ENCODE results near the gene CST1.
"Not testable (repeated sequence)": the region's sequence is repeated elsewhere in the genome, so short reads cannot be mapped to it uniquely, and the experiment has no call there.

CST1 gene

GRCh38 chr20:23776067-23776771, 25.5 kb upstream of the CST1 start:
- DNase-seq (ENCODE audit: low read depth, low spot score) = no peak
- TF ChIP-seq YY1 (IDR thresholded peaks at IDR 0.05; ENCODE audit: insufficient read depth, insufficient read length) = no peak
- no peak for TF ChIP-seq SUZ12 (IDR thresholded peaks at IDR 0.05; ENCODE audit: extremely low read depth, insufficient read depth, insufficient read length)
- TF ChIP-seq ZNF274 (IDR thresholded peaks at IDR 0.05; ENCODE audit: low read depth, low read length) = no peak
- H3K9ac ChIP-seq (ENCODE audit: insufficient read length, low read depth) = no peak overlapping the region

DNA sequence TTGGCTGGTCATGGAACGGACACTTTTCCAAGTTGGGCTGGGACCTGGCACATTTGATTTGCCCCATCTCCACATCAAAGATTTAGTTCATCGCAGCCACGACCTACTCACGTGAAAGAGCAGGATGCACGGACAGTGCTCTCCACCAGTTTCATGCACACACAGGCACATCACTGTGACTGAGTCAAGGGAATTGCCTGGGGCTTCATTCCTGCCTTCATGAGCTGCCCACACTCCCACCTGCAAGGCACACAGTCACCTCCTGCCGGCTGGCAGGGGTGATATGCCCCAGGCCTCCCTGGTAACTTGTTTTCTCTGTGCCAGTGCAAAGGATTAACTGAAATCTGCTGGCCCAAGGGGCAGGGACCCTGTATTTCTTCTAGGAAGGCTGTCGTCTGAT, 23.3 kb upstream of the CST1 start:
- Histone ChIP-seq H3K36me3 (ENCODE audit: insufficient read depth, insufficient read length, low read length) (no peaks in the 10 kb centered on the region), H3K9me3 (ENCODE audit: insufficient read depth, low read length) (no peaks in the 10 kb centered on the region), H3K9ac (ENCODE audit: insufficient read length, low read depth) (no peak overlapping the region), H3K4me3 (ENCODE audit: insufficient read length, low read depth) (no peak overlapping the region), H3K4me1 (ENCODE audit: insufficient read depth, insufficient read length) (no peaks in the 10 kb centered on the region), H3K27me3 (ENCODE audit: insufficient read depth, insufficient read length) (no peaks in the 10 kb centered on the region)
- no peak for TF ChIP-seq YY1 (IDR thresholded peaks at IDR 0.05; ENCODE audit: insufficient read depth, insufficient read length)
- no peak for TF ChIP-seq ZNF274 (IDR thresholded peaks at IDR 0.05; ENCODE audit: low read depth, low read length)
- no peak for TF ChIP-seq SUZ12 (IDR thresholded peaks at IDR 0.05; ENCODE audit: extremely low read depth, insufficient read depth, insufficient read length)
- DNase-seq (ENCODE audit: low read depth, low spot score) = no peak

More at GRCh38 chr20:23776067-23776771, 25.5 kb upstream of the CST1 start:
- no peaks in the 10 kb centered on the region for H3K27me3 ChIP-seq (ENCODE audit: insufficient read depth, insufficient read length)
- no peaks in the 10 kb centered on the region for H3K9me3 ChIP-seq (ENCODE audit: insufficient read depth, low read length)
- H3K4me1 ChIP-seq (ENCODE audit: insufficient read depth, insufficient read length) = no peaks in the 10 kb centered on the region
- no peaks in the 10 kb centered on the region for H3K36me3 ChIP-seq (ENCODE audit: insufficient read depth, insufficient read length, low read length)
- no peak overlapping the region for H3K4me3 ChIP-seq (ENCODE audit: insufficient read length, low read depth)

- TF ChIP-seq ZNF274 (IDR thresholded peaks at IDR 0.05; ENCODE audit: low read depth, low read length) = no peak
- no peak for TF ChIP-seq YY1 (IDR thresholded peaks at IDR 0.05; ENCODE audit: insufficient read depth, insufficient read length)
- no peak for TF ChIP-seq SUZ12 (IDR thresholded peaks at IDR 0.05; ENCODE audit: extremely low read depth, insufficient read depth, insufficient read length)
- H3K27me3 ChIP-seq (ENCODE audit: insufficient read depth, insufficient read length) = no peaks in the 10 kb centered on the region
- H3K4me1 ChIP-seq (ENCODE audit: insufficient read depth, insufficient read length) = no peaks in the 10 kb centered on the region
- H3K9me3 ChIP-seq (ENCODE audit: insufficient read depth, low read length) = no peaks in the 10 kb centered on the region
- no peaks in the 10 kb centered on the region for H3K36me3 ChIP-seq (ENCODE audit: insufficient read depth, insufficient read length, low read length)
- no peak for DNase-seq (ENCODE audit: low read depth, low spot score)
- no peak overlapping the region for H3K4me3 ChIP-seq (ENCODE audit: insufficient read length, low read depth)
- H3K9ac ChIP-seq (ENCODE audit: insufficient read length, low read depth) = no peak overlapping the region
These were observed 22.8 kb upstream of the CST1 start for GRCh38 chr20:23773579-23773978.

- no peak overlapping the region for H3K9ac ChIP-seq (ENCODE audit: insufficient read length, low read depth)
- H3K27me3 ChIP-seq (ENCODE audit: insufficient read depth, insufficient read length) = no peaks in the 10 kb centered on the region
- no peak overlapping the region for H3K4me3 ChIP-seq (ENCODE audit: insufficient read length, low read depth)
- H3K4me1 ChIP-seq (ENCODE audit: insufficient read depth, insufficient read length) = no peaks in the 10 kb centered on the region
- no peak for DNase-seq (ENCODE audit: low read depth, low spot score)
- H3K9me3 ChIP-seq (ENCODE audit: insufficient read depth, low read length) = no peaks in the 10 kb centered on the region
- TF ChIP-seq YY1 (IDR thresholded peaks at IDR 0.05; ENCODE audit: insufficient read depth, insufficient read length) (no peak), ZNF274 (IDR thresholded peaks at IDR 0.05; ENCODE audit: low read depth, low read length) (no peak)
- H3K36me3 ChIP-seq (ENCODE audit: insufficient read depth, insufficient read length, low read length) = no peaks in the 10 kb centered on the region
These were observed 22.4 kb upstream of the CST1 start for GRCh38 chr20:23773127-23773526.

DNA sequence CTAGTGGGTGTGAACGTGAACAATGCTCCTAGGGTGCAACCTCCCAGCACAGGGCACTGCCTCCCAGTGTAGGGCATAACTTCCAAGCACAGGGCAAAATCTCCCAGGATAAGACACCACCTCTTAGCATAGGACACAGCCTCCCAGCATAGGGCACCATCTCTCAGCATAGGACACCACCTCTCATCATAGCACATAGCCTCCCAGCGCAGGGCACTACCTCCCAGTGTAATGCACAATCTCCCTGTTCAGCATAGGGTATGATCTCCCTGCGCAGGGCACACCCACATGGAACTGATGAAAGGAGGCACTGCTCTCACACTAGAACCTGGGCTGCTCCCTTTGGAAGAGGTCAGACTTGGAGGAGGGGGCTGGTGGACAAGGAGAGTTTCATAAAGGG, 21.3 kb upstream of the CST1 start:
- DNase-seq (ENCODE audit: low read depth, low spot score) = no peak
- Histone ChIP-seq H3K27me3 (ENCODE audit: insufficient read depth, insufficient read length) (no peaks in the 10 kb centered on the region), H3K4me1 (ENCODE audit: insufficient read depth, insufficient read length) (no peaks in the 10 kb centered on the region), H3K9ac (ENCODE audit: insufficient read length, low read depth) (no peak overlapping the region), H3K9me3 (ENCODE audit: insufficient read depth, low read length) (no peaks in the 10 kb centered on the region), H3K4me3 (ENCODE audit: insufficient read length, low read depth) (no peak overlapping the region), H3K36me3 (ENCODE audit: insufficient read depth, insufficient read length, low read length) (no peaks in the 10 kb centered on the region)
- no peak for TF ChIP-seq YY1 (IDR thresholded peaks at IDR 0.05; ENCODE audit: insufficient read depth, insufficient read length)
- no peak for TF ChIP-seq ZNF274 (IDR thresholded peaks at IDR 0.05; ENCODE audit: low read depth, low read length)
- TF ChIP-seq SUZ12 (IDR thresholded peaks at IDR 0.05; ENCODE audit: extremely low read depth, insufficient read depth, insufficient read length) = no peak

GRCh38 chr20:23770384-23770783, 19.6 kb upstream of the CST1 start:
- H3K36me3 ChIP-seq (ENCODE audit: insufficient read depth, insufficient read length, low read length) = no peaks in the 10 kb centered on the region
- no peaks in the 10 kb centered on the region for H3K27me3 ChIP-seq (ENCODE audit: insufficient read depth, insufficient read length)
- no peaks in the 10 kb centered on the region for H3K9me3 ChIP-seq (ENCODE audit: insufficient read depth, low read length)
- DNase-seq (ENCODE audit: low read depth, low spot score) = no peak
- no peaks in the 10 kb centered on the region for H3K4me1 ChIP-seq (ENCODE audit: insufficient read depth, insufficient read length)
- no peak overlapping the region for H3K4me3 ChIP-seq (ENCODE audit: insufficient read length, low read depth)
- no peak for TF ChIP-seq ZNF274 (IDR thresholded peaks at IDR 0.05; ENCODE audit: low read depth, low read length)
- no peak for TF ChIP-seq YY1 (IDR thresholded peaks at IDR 0.05; ENCODE audit: insufficient read depth, insufficient read length)
- TF ChIP-seq SUZ12 (IDR thresholded peaks at IDR 0.05; ENCODE audit: extremely low read depth, insufficient read depth, insufficient read length) = no peak
- no peak overlapping the region for H3K9ac ChIP-seq (ENCODE audit: insufficient read length, low read depth)

DNA sequence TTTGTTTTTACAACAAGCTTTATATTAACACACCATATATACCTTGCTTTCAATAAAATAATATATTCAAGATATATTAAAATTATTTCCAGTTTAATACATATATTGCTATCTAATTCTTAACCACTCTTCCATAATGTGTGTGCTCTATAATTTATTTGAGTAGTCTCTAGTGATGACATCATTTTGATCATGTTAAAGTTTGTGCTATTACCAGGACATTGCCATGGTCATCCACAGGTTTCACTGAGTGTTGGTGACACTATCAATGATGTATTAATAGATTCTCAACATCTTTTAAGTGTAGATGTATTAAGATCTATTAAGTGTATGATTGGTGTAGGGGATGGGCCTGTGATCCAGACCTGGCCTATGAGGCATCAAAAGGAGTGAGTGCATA, 17.8 kb upstream of the CST1 start:
- H3K4me1 ChIP-seq (ENCODE audit: insufficient read depth, insufficient read length); DNase-seq (ENCODE audit: low read depth, low spot score); H3K27me3 ChIP-seq (ENCODE audit: insufficient read depth, insufficient read length); H3K9ac ChIP-seq (ENCODE audit: insufficient read length, low read depth); H3K4me3 ChIP-seq (ENCODE audit: insufficient read length, low read depth); H3K9me3 ChIP-seq (ENCODE audit: insufficient read depth, low read length); H3K36me3 ChIP-seq (ENCODE audit: insufficient read depth, insufficient read length, low read length): not testable (repeated sequence)

All from NT2/D1 (cell line).